Activated CD8-positive, alpha-beta T cell treated with anti-CD3 and anti-CD28 coated beads for 36 hours (primary cell): ENCODE data around the gene PRXL2A. TPM values are rescaled to one million over a fixed set of nuclear protein-coding genes. Genes with fewer than 3 reads are reported as not detected.
A peak's percentile ranks its signal among the peaks of the same experiment; 100 is the strongest.

Experiments used
- ATAC-seq: fragments of 200-7000 bp; cut with Tn5 transposase; one replicate; pipeline ENCODE4 v1.10.0; 2021; ENCODE audit warnings: mild to moderate bottlenecking, moderate library complexity
- CTCF ChIA-PET: fragments of 350-600 bp; sonication (Branson Sonifier 250); formaldehyde crosslinking; loops from one replicate; lab custom pipeline; 2021; ENCODE audit warnings: antibody characterized with exemption; lab: Charles Lee
- POLR2A ChIA-PET: fragments of 350-600 bp; sonication (Branson Sonifier 250); formaldehyde crosslinking; loops from one replicate; lab custom pipeline; 2021; ENCODE audit warnings: antibody characterized with exemption; lab: Charles Lee
- DNase-seq: peaks from one replicate; pipeline ENCODE4 v3.0.0-alpha.2; 2020
- H3K27ac Mint-ChIP-seq: one replicate; pipeline ENCODE4 v1.8.0; 2021; ENCODE audit warnings: mild to moderate bottlenecking, mixed read lengths
- H3K27me3 Mint-ChIP-seq: one replicate; pipeline ENCODE4 v1.8.0; 2021; ENCODE audit warnings: mixed read lengths
- H3K36me3 Mint-ChIP-seq: one replicate; pipeline ENCODE4 v1.8.0; 2021; ENCODE audit warnings: low read depth, mixed read lengths
- H3K4me1 Mint-ChIP-seq: one replicate; pipeline ENCODE4 v1.8.0; 2021; ENCODE audit warnings: low read depth, mixed read lengths
- H3K4me3 Mint-ChIP-seq: one replicate; pipeline ENCODE4 v1.8.0; 2021; ENCODE audit warnings: mild to moderate bottlenecking, moderate library complexity, mixed read lengths
- H3K9me3 Mint-ChIP-seq: one replicate; pipeline ENCODE4 v1.8.0; 2021; ENCODE audit warnings: mixed read lengths
- intact Hi-C: fragments of 100-400 bp; cut with micrococcal nuclease; formaldehyde crosslinking; loops from one replicate; pipeline ENCODE4 v1.10.0; 2022
- total RNA-seq, 2 experiments: library from RNA; stranded (reverse); gene quantifications; one replicate each; pipeline ENCODE4 v1.2.3, GENCODE V29; 2021
- TF ChIP-seq, protein P1 (sequence below): fragments of 200-600 bp; IDR thresholded peaks from one replicate; pipeline ENCODE4 v1.8.0; 2022; ENCODE audit warnings: antibody characterized with exemption, mild to moderate bottlenecking

PRXL2A gene
- total RNA-seq, 2 experiments from 2014 or later, result 21.0 to 22.7 TPM

DNA sequence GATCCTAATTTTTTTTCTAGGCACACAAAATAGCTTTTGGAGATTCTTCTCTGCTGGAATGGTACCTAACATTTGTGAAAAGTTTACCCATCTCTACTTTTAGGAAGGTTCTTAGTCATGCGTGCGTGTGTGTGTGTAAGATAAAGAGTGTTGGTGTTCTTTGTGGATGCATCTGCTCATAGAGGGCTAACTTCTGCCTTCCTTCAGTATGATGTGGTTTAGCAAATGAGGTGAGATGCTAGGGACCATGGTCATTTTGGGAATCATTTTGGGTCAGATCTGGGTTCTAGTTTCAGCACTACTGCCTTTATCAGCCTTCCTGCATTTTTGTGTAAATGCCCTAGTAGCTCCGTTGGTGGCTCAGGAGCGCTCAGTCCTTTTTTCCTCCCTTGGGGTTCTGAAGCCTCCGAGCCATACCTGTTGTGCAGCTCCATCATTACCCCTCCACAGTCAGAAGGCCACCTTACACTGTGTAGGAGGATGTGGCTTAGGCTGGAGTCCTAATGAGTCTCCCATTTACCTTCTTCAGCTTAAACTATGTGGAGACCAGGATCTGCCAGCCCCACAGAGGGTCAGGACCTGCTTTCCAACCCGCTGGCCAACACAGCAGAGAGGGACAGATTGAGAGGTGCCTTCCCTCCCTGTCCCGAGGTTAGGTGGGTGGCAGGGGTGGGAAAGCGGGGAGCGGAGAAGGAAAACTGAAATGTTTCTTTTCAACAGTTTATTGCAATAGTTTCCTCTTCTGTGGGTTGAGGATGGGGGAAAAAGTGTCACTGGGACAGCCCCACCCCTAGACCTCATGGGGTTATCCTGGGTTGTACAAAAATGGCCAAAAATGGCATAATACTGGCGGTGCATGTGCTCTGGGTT lies 77.0 kb downstream of the PRXL2A start:
- H3K27me3 Mint-ChIP-seq, result no peaks in the 10 kb centered on the region
- CTCF ChIA-PET, result interaction anchor here (0.9 to 11.4 kb wide), 6 partner anchors 10 to 108 kb away, joined by 3 to 154 read pairs (median 16); no protein-coding TSS in a partner anchor
- peaks cover 41% of the 10 kb centered on the region for H3K36me3 Mint-ChIP-seq
- H3K4me3 Mint-ChIP-seq, result peak overlapping the region; percentile 54
- POLR2A ChIA-PET, result interaction anchor here (0.7 to 11.5 kb wide), 4 partner anchors 15 to 29 kb away, joined by 4 to 223 read pairs (median 64); no protein-coding TSS in a partner anchor
- DNase-seq, result peak; percentile 37
- peak overlapping the region; percentile 91 for H3K27ac Mint-ChIP-seq
- peaks cover 89% of the 10 kb centered on the region for H3K4me1 Mint-ChIP-seq
- no peaks in the 10 kb centered on the region for H3K9me3 Mint-ChIP-seq
- ATAC-seq, result peak; percentile 37
- intact Hi-C loops, result no loop called here
- TF ChIP-seq, protein P1, sequence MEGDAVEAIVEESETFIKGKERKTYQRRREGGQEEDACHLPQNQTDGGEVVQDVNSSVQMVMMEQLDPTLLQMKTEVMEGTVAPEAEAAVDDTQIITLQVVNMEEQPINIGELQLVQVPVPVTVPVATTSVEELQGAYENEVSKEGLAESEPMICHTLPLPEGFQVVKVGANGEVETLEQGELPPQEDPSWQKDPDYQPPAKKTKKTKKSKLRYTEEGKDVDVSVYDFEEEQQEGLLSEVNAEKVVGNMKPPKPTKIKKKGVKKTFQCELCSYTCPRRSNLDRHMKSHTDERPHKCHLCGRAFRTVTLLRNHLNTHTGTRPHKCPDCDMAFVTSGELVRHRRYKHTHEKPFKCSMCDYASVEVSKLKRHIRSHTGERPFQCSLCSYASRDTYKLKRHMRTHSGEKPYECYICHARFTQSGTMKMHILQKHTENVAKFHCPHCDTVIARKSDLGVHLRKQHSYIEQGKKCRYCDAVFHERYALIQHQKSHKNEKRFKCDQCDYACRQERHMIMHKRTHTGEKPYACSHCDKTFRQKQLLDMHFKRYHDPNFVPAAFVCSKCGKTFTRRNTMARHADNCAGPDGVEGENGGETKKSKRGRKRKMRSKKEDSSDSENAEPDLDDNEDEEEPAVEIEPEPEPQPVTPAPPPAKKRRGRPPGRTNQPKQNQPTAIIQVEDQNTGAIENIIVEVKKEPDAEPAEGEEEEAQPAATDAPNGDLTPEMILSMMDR, result no peak

DNA sequence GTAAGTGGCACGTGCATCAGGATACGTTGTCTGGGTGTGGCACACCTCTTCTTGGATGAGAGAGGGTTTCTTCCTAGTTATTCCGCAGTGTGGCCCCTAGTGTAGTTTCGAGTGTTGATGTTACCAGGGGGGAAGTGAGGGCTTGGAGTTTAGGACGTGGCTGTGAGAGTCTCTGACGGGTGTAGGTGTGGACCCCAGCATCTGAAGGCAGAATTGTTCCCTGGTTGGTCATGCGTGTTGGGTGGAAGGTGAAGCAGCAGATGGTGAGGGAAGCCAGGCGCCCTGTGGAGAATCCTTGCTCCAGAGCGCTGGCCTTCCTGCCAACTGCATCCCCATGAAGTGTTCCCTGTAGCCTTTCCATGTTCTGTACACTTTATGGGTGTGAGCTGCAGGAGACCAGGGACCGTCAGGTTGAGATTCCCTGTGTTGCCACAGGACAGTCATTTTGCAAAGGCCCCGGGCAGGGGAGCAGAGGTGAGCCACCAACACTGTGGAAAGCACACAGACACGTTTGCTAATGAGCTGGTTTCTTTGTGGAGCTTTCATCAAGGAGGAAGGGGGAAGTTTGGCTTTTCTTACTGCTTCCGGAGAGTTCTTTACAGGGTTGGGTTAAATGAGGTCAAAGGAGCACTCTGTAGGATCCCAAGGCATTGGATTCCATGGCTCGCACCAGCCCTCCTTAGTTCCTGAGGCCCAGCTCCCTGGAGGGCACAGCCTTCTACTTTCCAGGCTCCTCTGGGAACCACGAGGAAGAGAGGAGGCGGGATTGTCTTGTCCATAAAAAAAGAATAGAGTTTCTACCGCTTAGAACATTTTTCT lies 77.8 kb downstream of the PRXL2A start:
- DNase-seq (peak; percentile 47), ATAC-seq (peak; percentile 14)
- H3K27ac Mint-ChIP-seq, result peak overlapping the region; percentile 91
- ChIA-PET POLR2A (interaction anchor here (1.6 to 11.5 kb wide), 4 partner anchors 15 to 41 kb away, joined by 4 to 223 read pairs (median 60); no protein-coding TSS in a partner anchor), CTCF (interaction anchor here (1.0 to 11.4 kb wide), 8 partner anchors 9 to 108 kb away, joined by 3 to 154 read pairs (median 8); no protein-coding TSS in a partner anchor)
- peak overlapping the region; percentile 54 for H3K4me3 Mint-ChIP-seq
- peaks cover 43% of the 10 kb centered on the region for H3K36me3 Mint-ChIP-seq
- no peaks in the 10 kb centered on the region for H3K27me3 Mint-ChIP-seq
- H3K9me3 Mint-ChIP-seq, result no peaks in the 10 kb centered on the region
- TF ChIP-seq, protein P1, result no peak
- H3K4me1 Mint-ChIP-seq, result peaks cover 90% of the 10 kb centered on the region
- intact Hi-C loops, result no loop called here

Other genes starting within 250 kb of the PRXL2A start
- gene ANXA11, start 203.0 kb upstream of the PRXL2A start, total RNA-seq, result 100 to 1,000 TPM; 226 to 238 TPM
- not detected for gene MAT1A, start 118.9 kb upstream of the PRXL2A start, total RNA-seq
- not detected for gene DYDC1, start 51.8 kb upstream of the PRXL2A start, total RNA-seq
- gene DYDC2, start 51.8 kb upstream of the PRXL2A start, total RNA-seq, result under 1 TPM in 1 of 2 experiments, not detected in 1; 0.70 TPM
- 10 to 100 TPM; 43.9 to 45.5 TPM for gene TSPAN14, start 45.8 kb downstream of the PRXL2A start, total RNA-seq
- under 1 TPM; 0.11 to 0.20 TPM for gene SH2D4B, start 129.4 kb downstream of the PRXL2A start, total RNA-seq